ENCODE results near the gene SLC35F1.
"Not testable (repeated sequence)": the region's sequence is repeated elsewhere in the genome, so short reads cannot be mapped to it uniquely, and the experiment has no call there.

DNA sequence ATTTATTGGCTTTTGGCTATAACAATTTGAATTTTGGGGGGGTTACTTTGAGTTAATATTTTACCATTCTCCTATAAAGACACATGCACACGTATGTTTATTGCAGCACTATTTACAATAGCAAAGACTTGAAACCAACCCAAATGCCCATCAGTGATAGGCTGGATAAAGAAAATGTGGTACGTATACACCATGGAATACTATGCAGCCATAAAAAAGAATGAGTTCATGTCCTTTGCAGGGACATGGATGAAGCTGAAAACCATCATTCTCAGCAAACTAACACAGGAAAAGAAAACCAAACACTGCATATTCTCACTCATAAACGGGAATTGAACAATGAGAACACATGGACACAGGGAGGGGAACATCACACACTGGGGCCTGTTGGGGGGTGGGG is 130.4 kb downstream of the SLC35F1 start:
- TF ChIP-seq, protein P1, sequence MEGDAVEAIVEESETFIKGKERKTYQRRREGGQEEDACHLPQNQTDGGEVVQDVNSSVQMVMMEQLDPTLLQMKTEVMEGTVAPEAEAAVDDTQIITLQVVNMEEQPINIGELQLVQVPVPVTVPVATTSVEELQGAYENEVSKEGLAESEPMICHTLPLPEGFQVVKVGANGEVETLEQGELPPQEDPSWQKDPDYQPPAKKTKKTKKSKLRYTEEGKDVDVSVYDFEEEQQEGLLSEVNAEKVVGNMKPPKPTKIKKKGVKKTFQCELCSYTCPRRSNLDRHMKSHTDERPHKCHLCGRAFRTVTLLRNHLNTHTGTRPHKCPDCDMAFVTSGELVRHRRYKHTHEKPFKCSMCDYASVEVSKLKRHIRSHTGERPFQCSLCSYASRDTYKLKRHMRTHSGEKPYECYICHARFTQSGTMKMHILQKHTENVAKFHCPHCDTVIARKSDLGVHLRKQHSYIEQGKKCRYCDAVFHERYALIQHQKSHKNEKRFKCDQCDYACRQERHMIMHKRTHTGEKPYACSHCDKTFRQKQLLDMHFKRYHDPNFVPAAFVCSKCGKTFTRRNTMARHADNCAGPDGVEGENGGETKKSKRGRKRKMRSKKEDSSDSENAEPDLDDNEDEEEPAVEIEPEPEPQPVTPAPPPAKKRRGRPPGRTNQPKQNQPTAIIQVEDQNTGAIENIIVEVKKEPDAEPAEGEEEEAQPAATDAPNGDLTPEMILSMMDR (conservative IDR thresholded peaks at IDR 0.05), result not testable (repeated sequence)
- TF ChIP-seq ZFX (IDR thresholded peaks at IDR 0.05), result not testable (repeated sequence)
